Neural progenitor cell (in vitro differentiated cells): ENCODE results near the gene IER3. TPM values are rescaled to one million over a fixed set of nuclear protein-coding genes. Genes with fewer than 3 reads are reported as not detected.

Experiments
- DNase-seq: peaks from one replicate; pipeline ENCODE4 v3.0.0-alpha.2; 2016; ENCODE audit warnings: low spot score
- H2AFZ ChIP-seq: fragments of 200-600 bp; sonication (generic); replicated peaks from 2 replicates; pipeline ENCODE4 v1.6.1; 2016; ENCODE audit warnings: antibody characterized with exemption
- H3F3A ChIP-seq: fragments of 200-600 bp; sonication (generic); 2 replicates; pipeline ENCODE4 v1.6.1; 2016; ENCODE audit warnings: antibody characterized with exemption, low read depth
- H3K27ac ChIP-seq: fragments of 200-600 bp; sonication (generic); 2 replicates; pipeline ENCODE4 v1.5.1; 2016; ENCODE audit warnings: mild to moderate bottlenecking
- H3K27me3 ChIP-seq: fragments of 200-600 bp; sonication (generic); 2 replicates; pipeline ENCODE4 v1.6.1; 2016; ENCODE audit warnings: mild to moderate bottlenecking, moderate library complexity
- H3K36me3 ChIP-seq: fragments of 200-600 bp; sonication (generic); 2 replicates; pipeline ENCODE4 v1.5.1; 2016
- H3K4me1 ChIP-seq: fragments of 200-600 bp; sonication (generic); 2 replicates; pipeline ENCODE4 v1.6.1; 2016; ENCODE audit warnings: mixed run types
- H3K4me2 ChIP-seq: fragments of 200-600 bp; sonication (generic); 2 replicates; pipeline ENCODE4 v1.6.1; 2016
- H3K4me3 ChIP-seq: fragments of 200-600 bp; sonication (generic); 2 replicates; pipeline ENCODE4 v1.5.1; 2016
- H3K79me2 ChIP-seq: fragments of 200-600 bp; sonication (generic); 2 replicates; pipeline ENCODE4 v1.6.1; 2016; ENCODE audit warnings: low read depth
- H3K9ac ChIP-seq: fragments of 200-600 bp; sonication (generic); 2 replicates; pipeline ENCODE4 v1.6.1; 2016
- H3K9me3 ChIP-seq: fragments of 200-600 bp; sonication (generic); 2 replicates; pipeline ENCODE4 v1.5.1; 2016; ENCODE audit warnings: low read depth
- H4K20me1 ChIP-seq: fragments of 200-600 bp; sonication (generic); 2 replicates; pipeline ENCODE4 v1.6.1; 2016; ENCODE audit warnings: low read depth
- H3K27ac Mint-ChIP-seq: 3 replicates; pipeline ENCODE4 v1.8.0; 2021; ENCODE audit warnings: mixed read lengths
- H3K27me3 Mint-ChIP-seq: 2 replicates; pipeline ENCODE4 v1.8.0; 2022; ENCODE audit warnings: low read depth, mild to moderate bottlenecking, inconsistent platforms, moderate library complexity, mixed read lengths; ENCODE audit not compliant: insufficient read depth
- H3K36me3 Mint-ChIP-seq: 3 replicates; pipeline ENCODE4 v1.8.0; 2021; ENCODE audit warnings: mixed read lengths
- H3K4me1 Mint-ChIP-seq: 3 replicates; pipeline ENCODE4 v1.8.0; 2021; ENCODE audit warnings: mixed read lengths
- H3K4me3 Mint-ChIP-seq: 3 replicates; pipeline ENCODE4 v1.8.0; 2021; ENCODE audit warnings: mild to moderate bottlenecking, moderate library complexity, mixed read lengths
- H3K9me3 Mint-ChIP-seq: 3 replicates; pipeline ENCODE4 v1.8.0; 2020; ENCODE audit warnings: mixed read lengths
- CTCF ChIP-seq: fragments of 200-600 bp; sonication (generic); IDR thresholded peaks from 2 replicates; pipeline ENCODE4 v1.5.1; 2017; ENCODE audit warnings: antibody characterized with exemption, mild to moderate bottlenecking
- EZH2 ChIP-seq: fragments of 200-600 bp; sonication (generic); IDR thresholded peaks from 2 replicates; pipeline ENCODE4 v1.6.1; 2017; ENCODE audit warnings: antibody characterized with exemption, mild to moderate bottlenecking, moderate library complexity
- EZH2phosphoT487 ChIP-seq: fragments of 200-600 bp; sonication (generic); IDR thresholded peaks from 2 replicates; pipeline ENCODE4 v1.6.1; 2017; ENCODE audit warnings: antibody characterized with exemption
- total RNA-seq: library from RNA; depleted of rRNA; stranded (reverse); fragments of >200 nt; gene quantifications from 2 replicates; pipeline ENCODE4 v1.2.3, GENCODE V29; 2015; ENCODE audit warnings: low replicate concordance

IER3 gene
- total RNA-seq, result 2.0 and 7.1 TPM in 2 replicates

GRCh38 chr6:30744054-30744805 lies at the start of gene IER3:
IER3 (minus strand) TSS chr6:30744547; CDS start chr6:30744518, 29 bp downstream.
- peak within 1 kb of the TSS; percentile 98 for H3K4me2 ChIP-seq
- no peak within 1 kb of the TSS for H3K27ac ChIP-seq
- Mint-ChIP-seq H3K27ac (peak within 1 kb of the TSS; percentile 74), H3K9me3 (no peaks in the 10 kb centered on the region), H3K27me3 (peaks cover 8% of the 10 kb centered on the region), H3K4me3 (peak within 1 kb of the TSS; percentile 91), H3K4me1 (peaks cover 57% of the 10 kb centered on the region), H3K36me3 (peaks cover 15% of the 10 kb centered on the region)
- H3K36me3 ChIP-seq, result no peaks in the 10 kb centered on the region
- H3K9ac ChIP-seq, result no peak within 1 kb of the TSS
- TF ChIP-seq EZH2 (no peak), CTCF (peak; percentile 72), EZH2phosphoT487 (no peak)
- peaks cover 10% of the 10 kb centered on the region for H4K20me1 ChIP-seq
- peak; percentile 88 for DNase-seq
- peaks cover 27% of the 10 kb centered on the region for H3K79me2 ChIP-seq
- peaks cover 16% of the 10 kb centered on the region for H3F3A ChIP-seq
- H2AFZ ChIP-seq, result peak within 1 kb of the TSS; percentile 34
- no peaks in the 10 kb centered on the region for H3K9me3 ChIP-seq
- peaks cover 5% of the 10 kb centered on the region for H3K4me1 ChIP-seq
- H3K4me3 ChIP-seq, result peak within 1 kb of the TSS; percentile 85
- H3K27me3 ChIP-seq, result peaks cover 14% of the 10 kb centered on the region

- H3F3A ChIP-seq, result peaks cover 4% of the 10 kb centered on the region
- no peaks in the 10 kb centered on the region for H3K9me3 Mint-ChIP-seq
- no peaks in the 10 kb centered on the region for H3K27me3 Mint-ChIP-seq
- H3K36me3 ChIP-seq, result no peaks in the 10 kb centered on the region
- H4K20me1 ChIP-seq, result no peaks in the 10 kb centered on the region
- H3K36me3 Mint-ChIP-seq, result no peaks in the 10 kb centered on the region
- H3K4me1 ChIP-seq, result no peaks in the 10 kb centered on the region
- peaks cover 3% of the 10 kb centered on the region for H3K27me3 ChIP-seq
- H3K4me1 Mint-ChIP-seq, result peaks cover 15% of the 10 kb centered on the region
- H3K9ac ChIP-seq, result no peak overlapping the region
- no peak overlapping the region for H3K4me2 ChIP-seq
- H3K4me3 ChIP-seq, result no peak overlapping the region
- no peaks in the 10 kb centered on the region for H3K9me3 ChIP-seq
- H3K27ac Mint-ChIP-seq, result no peak overlapping the region
- no peak overlapping the region for H3K4me3 Mint-ChIP-seq
- H3K27ac ChIP-seq, result no peak overlapping the region
- TF ChIP-seq CTCF, result no peak
- no peak for TF ChIP-seq EZH2
- TF ChIP-seq EZH2phosphoT487, result no peak
- no peak overlapping the region for H2AFZ ChIP-seq
- H3K79me2 ChIP-seq, result no peaks in the 10 kb centered on the region
- DNase-seq, result no peak
Observed at GRCh38 chr6:30793521-30794194, 49.3 kb upstream of the IER3 start.

- no peaks in the 10 kb centered on the region for H3K79me2 ChIP-seq
- H3K36me3 Mint-ChIP-seq, result no peaks in the 10 kb centered on the region
- no peak overlapping the region for H3K27ac Mint-ChIP-seq
- H3K27me3 Mint-ChIP-seq, result no peaks in the 10 kb centered on the region
- H3K4me2 ChIP-seq, result no peak overlapping the region
- no peaks in the 10 kb centered on the region for H3K9me3 Mint-ChIP-seq
- H3K9me3 ChIP-seq, result no peaks in the 10 kb centered on the region
- H3K4me3 ChIP-seq, result no peak overlapping the region
- H2AFZ ChIP-seq, result no peak overlapping the region
- no peaks in the 10 kb centered on the region for H3K36me3 ChIP-seq
- H4K20me1 ChIP-seq, result no peaks in the 10 kb centered on the region
- H3K4me1 ChIP-seq, result no peaks in the 10 kb centered on the region
- H3K27ac ChIP-seq, result no peak overlapping the region
- no peak overlapping the region for H3K4me3 Mint-ChIP-seq
- peaks cover 3% of the 10 kb centered on the region for H3K27me3 ChIP-seq
- no peak for TF ChIP-seq EZH2
- no peak for TF ChIP-seq EZH2phosphoT487
- no peak for TF ChIP-seq CTCF
- H3K9ac ChIP-seq, result no peak overlapping the region
- H3K4me1 Mint-ChIP-seq, result peaks cover 15% of the 10 kb centered on the region
- peaks cover 4% of the 10 kb centered on the region for H3F3A ChIP-seq
- no peak for DNase-seq
Observed at GRCh38 chr6:30792786-30793185, 48.4 kb upstream of the IER3 start.
